ENCODE results near the gene BMPER.

Gene BMPER

GRCh38 chr7:33905389-33906032, at the start of gene BMPER:
TSS of gene BMPER (plus strand) at chr7:33905539. CDS start at chr7:33905614, 75 bp downstream.
- Histone ChIP-seq H3K4me3 (ENCODE audit: low read depth, low read length) (peak within 1 kb of the TSS; percentile 84), H3K27me3 (ENCODE audit: control insufficient read depth, insufficient read depth, low read length) (peaks cover 70% of the 10 kb centered on the region), H3K27ac (ENCODE audit: low read depth, low read length) (peak within 1 kb of the TSS; percentile 57), H3K9ac (ENCODE audit: low read depth, low read length) (no peak within 1 kb of the TSS), H3K4me1 (ENCODE audit: control insufficient read depth, insufficient read depth, low read length) (peaks cover 22% of the 10 kb centered on the region), H3K36me3 (ENCODE audit: control insufficient read depth, insufficient read depth, low read length) (no peaks in the 10 kb centered on the region), H3K9me3 (ENCODE audit: control insufficient read depth, insufficient read depth, low read length) (no peaks in the 10 kb centered on the region)

- Histone ChIP-seq H3K27me3 (ENCODE audit: control insufficient read depth, insufficient read depth, low read length) (no peaks in the 10 kb centered on the region), H3K9me3 (ENCODE audit: control insufficient read depth, insufficient read depth, low read length) (no peaks in the 10 kb centered on the region), H3K4me3 (ENCODE audit: low read depth, low read length) (no peak overlapping the region), H3K4me1 (ENCODE audit: control insufficient read depth, insufficient read depth, low read length) (no peaks in the 10 kb centered on the region), H3K27ac (ENCODE audit: low read depth, low read length) (no peak overlapping the region), H3K9ac (ENCODE audit: low read depth, low read length) (no peak overlapping the region), H3K36me3 (ENCODE audit: control insufficient read depth, insufficient read depth, low read length) (no peaks in the 10 kb centered on the region)
These were observed 43.4 kb upstream of the BMPER start for GRCh38 chr7:33861947-33862346.

- H3K4me3 ChIP-seq (ENCODE audit: low read depth, low read length) = no peak overlapping the region
- H3K9ac ChIP-seq (ENCODE audit: low read depth, low read length) = no peak overlapping the region
- H3K27ac ChIP-seq (ENCODE audit: low read depth, low read length) = no peak overlapping the region
- no peaks in the 10 kb centered on the region for H3K36me3 ChIP-seq (ENCODE audit: control insufficient read depth, insufficient read depth, low read length)
- no peaks in the 10 kb centered on the region for H3K9me3 ChIP-seq (ENCODE audit: control insufficient read depth, insufficient read depth, low read length)
- H3K4me1 ChIP-seq (ENCODE audit: control insufficient read depth, insufficient read depth, low read length) = no peaks in the 10 kb centered on the region
- H3K27me3 ChIP-seq (ENCODE audit: control insufficient read depth, insufficient read depth, low read length) = no peaks in the 10 kb centered on the region
These were observed 42.2 kb upstream of the BMPER start for GRCh38 chr7:33862946-33863814.

- no peaks in the 10 kb centered on the region for H3K36me3 ChIP-seq (ENCODE audit: control insufficient read depth, insufficient read depth, low read length)
- no peaks in the 10 kb centered on the region for H3K27me3 ChIP-seq (ENCODE audit: control insufficient read depth, insufficient read depth, low read length)
- no peaks in the 10 kb centered on the region for H3K9me3 ChIP-seq (ENCODE audit: control insufficient read depth, insufficient read depth, low read length)
- no peak overlapping the region for H3K4me3 ChIP-seq (ENCODE audit: low read depth, low read length)
- H3K9ac ChIP-seq (ENCODE audit: low read depth, low read length) = no peak overlapping the region
- peaks cover 9% of the 10 kb centered on the region for H3K4me1 ChIP-seq (ENCODE audit: control insufficient read depth, insufficient read depth, low read length)
- H3K27ac ChIP-seq (ENCODE audit: low read depth, low read length) = no peak overlapping the region
These were observed 37.2 kb upstream of the BMPER start for GRCh38 chr7:33868166-33868565.

- Histone ChIP-seq H3K9ac (ENCODE audit: low read depth, low read length) (no peak overlapping the region), H3K4me3 (ENCODE audit: low read depth, low read length) (no peak overlapping the region), H3K27me3 (ENCODE audit: control insufficient read depth, insufficient read depth, low read length) (no peaks in the 10 kb centered on the region), H3K36me3 (ENCODE audit: control insufficient read depth, insufficient read depth, low read length) (no peaks in the 10 kb centered on the region), H3K9me3 (ENCODE audit: control insufficient read depth, insufficient read depth, low read length) (no peaks in the 10 kb centered on the region), H3K4me1 (ENCODE audit: control insufficient read depth, insufficient read depth, low read length) (peaks cover 19% of the 10 kb centered on the region), H3K27ac (ENCODE audit: low read depth, low read length) (no peak overlapping the region)
These were observed 36.2 kb upstream of the BMPER start for GRCh38 chr7:33869176-33869575.

- Histone ChIP-seq H3K9ac (ENCODE audit: low read depth, low read length) (no peak overlapping the region), H3K4me1 (ENCODE audit: control insufficient read depth, insufficient read depth, low read length) (peaks cover 26% of the 10 kb centered on the region), H3K27me3 (ENCODE audit: control insufficient read depth, insufficient read depth, low read length) (no peaks in the 10 kb centered on the region), H3K27ac (ENCODE audit: low read depth, low read length) (no peak overlapping the region), H3K36me3 (ENCODE audit: control insufficient read depth, insufficient read depth, low read length) (no peaks in the 10 kb centered on the region), H3K9me3 (ENCODE audit: control insufficient read depth, insufficient read depth, low read length) (no peaks in the 10 kb centered on the region), H3K4me3 (ENCODE audit: low read depth, low read length) (no peak overlapping the region)
These were observed 35.2 kb upstream of the BMPER start for GRCh38 chr7:33870120-33870519.

- Histone ChIP-seq H3K27ac (ENCODE audit: low read depth, low read length) (peak overlapping the region; percentile 86), H3K9ac (ENCODE audit: low read depth, low read length) (no peak overlapping the region), H3K4me3 (ENCODE audit: low read depth, low read length) (no peak overlapping the region), H3K9me3 (ENCODE audit: control insufficient read depth, insufficient read depth, low read length) (no peaks in the 10 kb centered on the region), H3K27me3 (ENCODE audit: control insufficient read depth, insufficient read depth, low read length) (no peaks in the 10 kb centered on the region), H3K4me1 (ENCODE audit: control insufficient read depth, insufficient read depth, low read length) (peaks cover 26% of the 10 kb centered on the region), H3K36me3 (ENCODE audit: control insufficient read depth, insufficient read depth, low read length) (no peaks in the 10 kb centered on the region)
These were observed 32.5 kb upstream of the BMPER start for GRCh38 chr7:33872870-33873269.

- Histone ChIP-seq H3K9me3 (ENCODE audit: control insufficient read depth, insufficient read depth, low read length) (no peaks in the 10 kb centered on the region), H3K4me1 (ENCODE audit: control insufficient read depth, insufficient read depth, low read length) (peaks cover 26% of the 10 kb centered on the region), H3K9ac (ENCODE audit: low read depth, low read length) (no peak overlapping the region), H3K4me3 (ENCODE audit: low read depth, low read length) (peak overlapping the region; percentile 5; the same call in 1 of the 2 replicates), H3K27me3 (ENCODE audit: control insufficient read depth, insufficient read depth, low read length) (no peaks in the 10 kb centered on the region), H3K27ac (ENCODE audit: low read depth, low read length) (peak overlapping the region; percentile 86), H3K36me3 (ENCODE audit: control insufficient read depth, insufficient read depth, low read length) (no peaks in the 10 kb centered on the region)
These were observed 31.8 kb upstream of the BMPER start for GRCh38 chr7:33873518-33873917.

GRCh38 chr7:33873981-33874750, 31.2 kb upstream of the BMPER start:
- Histone ChIP-seq H3K27ac (ENCODE audit: low read depth, low read length) (peak overlapping the region; percentile 86), H3K4me3 (ENCODE audit: low read depth, low read length) (peak overlapping the region; percentile 5; the same call in 1 of the 2 replicates), H3K27me3 (ENCODE audit: control insufficient read depth, insufficient read depth, low read length) (no peaks in the 10 kb centered on the region), H3K9ac (ENCODE audit: low read depth, low read length) (no peak overlapping the region), H3K9me3 (ENCODE audit: control insufficient read depth, insufficient read depth, low read length) (no peaks in the 10 kb centered on the region), H3K4me1 (ENCODE audit: control insufficient read depth, insufficient read depth, low read length) (peaks cover 26% of the 10 kb centered on the region), H3K36me3 (ENCODE audit: control insufficient read depth, insufficient read depth, low read length) (no peaks in the 10 kb centered on the region)

GRCh38 chr7:33874943-33875342, 30.4 kb upstream of the BMPER start:
- H3K9ac ChIP-seq (ENCODE audit: low read depth, low read length) = no peak overlapping the region
- no peaks in the 10 kb centered on the region for H3K9me3 ChIP-seq (ENCODE audit: control insufficient read depth, insufficient read depth, low read length)
- H3K4me3 ChIP-seq (ENCODE audit: low read depth, low read length) = no peak overlapping the region
- peaks cover 26% of the 10 kb centered on the region for H3K4me1 ChIP-seq (ENCODE audit: control insufficient read depth, insufficient read depth, low read length)
- H3K27ac ChIP-seq (ENCODE audit: low read depth, low read length) = no peak overlapping the region
- H3K36me3 ChIP-seq (ENCODE audit: control insufficient read depth, insufficient read depth, low read length) = no peaks in the 10 kb centered on the region
- no peaks in the 10 kb centered on the region for H3K27me3 ChIP-seq (ENCODE audit: control insufficient read depth, insufficient read depth, low read length)

All from HUES48 (cell line).